Activated CD4-positive, CD25-positive, alpha-beta regulatory T cell (primary cell): ENCODE results near the gene MTA1.

Experiments used
- DNase-seq, 4 experiments: peaks; one replicate each; lab custom pipeline; 2025; lab: John Stamatoyannopoulos, UW

MTA1 gene

GRCh38 chr14:105476831-105477659 lies 57.4 kb downstream of the MTA1 start:
- DNase-seq = no peak

GRCh38 chr14:105477660-105478397 lies 58.2 kb downstream of the MTA1 start:
- peak in 2 of 4 experiments; percentile 58 to 74 for DNase-seq

- peak in 1 of 4 experiments; percentile 29 for DNase-seq
Measured at GRCh38 chr14:105478398-105479251, 59.0 kb downstream of the MTA1 start.

GRCh38 chr14:105479431-105480158 lies 60.0 kb downstream of the MTA1 start:
- no peak for DNase-seq

- DNase-seq = no peak
Measured at GRCh38 chr14:105480199-105480746, 60.6 kb downstream of the MTA1 start.

GRCh38 chr14:105480807-105481801 lies 61.5 kb downstream of the MTA1 start:
- peak; percentile 76 to 85 (median 82) for DNase-seq

GRCh38 chr14:105481886-105482457 lies 62.3 kb downstream of the MTA1 start:
- peak; percentile 61 to 92 (median 78) for DNase-seq

- DNase-seq = no peak
Measured at GRCh38 chr14:105482486-105483110, 63.0 kb downstream of the MTA1 start.

GRCh38 chr14:105483300-105484068 lies 63.9 kb downstream of the MTA1 start:
- no peak for DNase-seq

- DNase-seq = peak in 2 of 4 experiments; percentile 38 to 39
Measured at GRCh38 chr14:105484069-105484996, 64.7 kb downstream of the MTA1 start.

- DNase-seq = no peak
Measured at GRCh38 chr14:105484997-105485393, 65.4 kb downstream of the MTA1 start.

- peak in 2 of 4 experiments; percentile 29 to 33 for DNase-seq
Measured at GRCh38 chr14:105485739-105486162, 66.1 kb downstream of the MTA1 start.

GRCh38 chr14:105486163-105486973 lies 66.7 kb downstream of the MTA1 start, which contains the start of gene CRIP1:
TSS of gene CRIP1 (plus strand) at chr14:105486886. CDS start at chr14:105487260, 374 bp downstream.
- DNase-seq = no peak

GRCh38 chr14:105486974-105487448 lies 67.4 kb downstream of the MTA1 start:
- peak in 2 of 4 experiments; percentile 30 to 53 for DNase-seq

- peak in 3 of 4 experiments; percentile 29 to 56 (median 54) for DNase-seq
Measured at GRCh38 chr14:105487449-105487985, 67.9 kb downstream of the MTA1 start.
